IMR-90 (cell line): ENCODE measurements around the gene ITPR3. TPM values are rescaled to one million over a fixed set of nuclear protein-coding genes. Genes with fewer than 3 reads are reported as not detected.

ENCODE experiments used
- ATAC-seq: fragments of 200-7000 bp; cut with Tn5 transposase; 2 replicates; pipeline ENCODE4 v1.9.1; 2020; ENCODE audit warnings: low read depth, mild to moderate bottlenecking, moderate library complexity
- BruUV-seq: library from RNA; stranded (reverse); fragments of 400-500 nt; replicated peaks from 2 replicates; lab custom pipeline; 2021; lab: Mats Ljungman, UMichigan
- CTCF ChIA-PET: fragments of 300-600 bp; formaldehyde crosslinking; extraction: SDS; loops from one replicate; lab custom pipeline; 2021; ENCODE audit warnings: antibody characterized with exemption; lab: Yijun Ruan, JAX
- POLR2A ChIA-PET: fragments of 300-600 bp; sonication (Branson Sonifier 250); formaldehyde crosslinking; loops from one replicate; lab custom pipeline; 2022; ENCODE audit warnings: antibody characterized with exemption; ENCODE audit not compliant: unreplicated experiment; lab: Charles Lee
- DNase-seq: peaks from one replicate; pipeline ENCODE4 v3.0.0; 2013
- H2AFZ ChIP-seq: replicated peaks from 2 replicates; pipeline ENCODE3; 2013; ENCODE audit warnings: low read length, mild to moderate bottlenecking; ENCODE audit not compliant: poor library complexity
- H2AK5ac ChIP-seq: 2 replicates; pipeline ENCODE4 v1.6.1; 2013; ENCODE audit warnings: low read depth, low read length, inconsistent platforms
- H2AK9ac ChIP-seq: replicated peaks from 2 replicates; pipeline ENCODE3; 2013; ENCODE audit warnings: mild to moderate bottlenecking, low read depth, low read length, moderate library complexity; ENCODE audit not compliant: poor library complexity
- H2BK120ac ChIP-seq: 2 replicates; pipeline ENCODE4 v1.6.1; 2013; ENCODE audit warnings: low read depth, low read length, inconsistent platforms
- H2BK15ac ChIP-seq: 3 replicates; pipeline ENCODE4 v1.6.1; 2013; ENCODE audit warnings: low read depth, low read length, inconsistent platforms
- H2BK20ac ChIP-seq: 2 replicates; pipeline ENCODE4 v1.6.1; 2013; ENCODE audit warnings: low read depth, mild to moderate bottlenecking, inconsistent platforms, low read length, moderate library complexity
- H2BK5ac ChIP-seq: 2 replicates; pipeline ENCODE4 v1.6.1; 2013; ENCODE audit warnings: mild to moderate bottlenecking, low read depth, low read length, inconsistent platforms; ENCODE audit not compliant: poor library complexity, severe bottlenecking
- H3K14ac ChIP-seq: replicated peaks from 2 replicates; pipeline ENCODE4 v1.6.1; 2013; ENCODE audit warnings: low read depth, low read length, inconsistent platforms
- H3K18ac ChIP-seq: 2 replicates; pipeline ENCODE4 v1.6.1; 2013; ENCODE audit warnings: low read depth, low read length, control low read depth
- H3K23ac ChIP-seq: 2 replicates; pipeline ENCODE4 v1.6.1; 2013; ENCODE audit warnings: low read depth, low read length, inconsistent platforms
- H3K27ac ChIP-seq: 2 replicates; pipeline ENCODE4 v1.5.1; 2013; ENCODE audit warnings: mild to moderate bottlenecking, control low read depth, low read length; ENCODE audit not compliant: insufficient read depth
- H3K27me3 ChIP-seq: 2 replicates; pipeline ENCODE4 v1.6.1; 2013; ENCODE audit warnings: low read length; ENCODE audit not compliant: control insufficient read depth, insufficient read depth
- H3K36me3 ChIP-seq: 2 replicates; pipeline ENCODE4 v1.6.1; 2013; ENCODE audit warnings: low read length, mixed read lengths; ENCODE audit not compliant: control insufficient read depth, insufficient read depth
- H3K4ac ChIP-seq: 2 replicates; pipeline ENCODE4 v1.6.1; 2013; ENCODE audit warnings: low read depth, low read length, inconsistent platforms
- H3K4me1 ChIP-seq: 2 replicates; pipeline ENCODE4 v1.6.1; 2013; ENCODE audit warnings: low read length, mixed read lengths; ENCODE audit not compliant: control insufficient read depth, insufficient read depth
- H3K4me2 ChIP-seq: 2 replicates; pipeline ENCODE4 v1.6.1; 2013; ENCODE audit warnings: low read depth, mild to moderate bottlenecking, control low read depth, low read length, moderate library complexity
- H3K4me3 ChIP-seq: 2 replicates; pipeline ENCODE4 v1.5.1; 2013; ENCODE audit warnings: low read depth, mild to moderate bottlenecking, control low read depth, low read length, moderate library complexity; ENCODE audit not compliant: insufficient read depth
- H3K56ac ChIP-seq: 2 replicates; pipeline ENCODE4 v1.6.1; 2013; ENCODE audit warnings: low read length, inconsistent platforms; ENCODE audit not compliant: insufficient read depth; ENCODE audit errors: extremely low read depth
- H3K79me1 ChIP-seq, 2 experiments: 2 replicates each; pipeline ENCODE4 v1.6.1; 2013; ENCODE audit warnings: low read length in 2 of 2, inconsistent platforms in 1 of 2, low read depth in 1 of 2
- H3K9ac ChIP-seq: 2 replicates; pipeline ENCODE4 v1.6.1; 2013; ENCODE audit warnings: low read depth, low read length, control low read depth
- H3K9me1 ChIP-seq: 2 replicates; pipeline ENCODE4 v1.6.1; 2013; ENCODE audit warnings: low read length, inconsistent platforms; ENCODE audit not compliant: insufficient read depth
- H3K9me3 ChIP-seq: 2 replicates; pipeline ENCODE4 v1.6.1; 2013; ENCODE audit warnings: low read length; ENCODE audit not compliant: control insufficient read depth, insufficient read depth
- H4K20me1 ChIP-seq: 2 replicates; pipeline ENCODE4 v1.6.1; 2013; ENCODE audit warnings: low read length, inconsistent platforms; ENCODE audit not compliant: insufficient read depth
- H4K5ac ChIP-seq: 2 replicates; pipeline ENCODE4 v1.6.1; 2013; ENCODE audit warnings: mild to moderate bottlenecking, low read depth, low read length, control low read depth
- H4K8ac ChIP-seq, 2 experiments: 2 replicates each; pipeline ENCODE4 v1.6.1; 2013; ENCODE audit warnings: low read depth in 2 of 2, low read length in 2 of 2, control low read depth in 1 of 2, inconsistent platforms in 1 of 2
- H4K91ac ChIP-seq: 2 replicates; pipeline ENCODE4 v1.6.1; 2013; ENCODE audit warnings: low read depth, low read length, inconsistent platforms; ENCODE audit not compliant: insufficient read depth
- BHLHE40 ChIP-seq: fragments of 150-350 bp; IDR thresholded peaks from 2 replicates; pipeline ENCODE4 v1.6.1; 2016; ENCODE audit warnings: mild to moderate bottlenecking, low read depth, low read length
- CHD1 ChIP-seq: IDR thresholded peaks from 2 replicates; pipeline ENCODE4 v1.6.1; 2012; ENCODE audit warnings: low read depth, low read length, improper control_type of control experiment
- FOS ChIP-seq: fragments of 150-350 bp; IDR thresholded peaks from 2 replicates; pipeline ENCODE4 v1.6.1; 2016; ENCODE audit warnings: low read depth, low read length
- MAFK ChIP-seq: IDR thresholded peaks from 2 replicates; pipeline ENCODE4 v1.6.1; 2012; ENCODE audit warnings: low read depth, low read length, improper control_type of control experiment
- MXI1 ChIP-seq: IDR thresholded peaks from 2 replicates; pipeline ENCODE4 v1.6.1; 2012; ENCODE audit warnings: low read depth, mild to moderate bottlenecking, low read length, moderate library complexity, borderline replicate concordance
- NFE2L2 ChIP-seq: fragments of 150-350 bp; IDR thresholded peaks from 2 replicates; pipeline ENCODE4 v1.6.1; 2016; ENCODE audit warnings: low read depth, mild to moderate bottlenecking, low read length
- POLR2A ChIP-seq: IDR thresholded peaks from 2 replicates; pipeline ENCODE4 v1.6.1; 2012; ENCODE audit warnings: mild to moderate bottlenecking, low read depth, low read length
- RAD21 ChIP-seq: IDR thresholded peaks from 2 replicates; pipeline ENCODE4 v1.6.1; 2012; ENCODE audit warnings: low read length, improper control_type of control experiment
- RCOR1 ChIP-seq: IDR thresholded peaks from 2 replicates; pipeline ENCODE4 v1.6.1; 2012; ENCODE audit warnings: mild to moderate bottlenecking, low read length, improper control_type of control experiment; ENCODE audit not compliant: insufficient replicate concordance
- RFX5 ChIP-seq: IDR thresholded peaks from 2 replicates; pipeline ENCODE4 v1.8.0; 2012; ENCODE audit warnings: low read depth, mild to moderate bottlenecking, low read length, moderate library complexity
- SMC3 ChIP-seq: fragments of 150-350 bp; IDR thresholded peaks from 2 replicates; pipeline ENCODE4 v1.6.1; 2016; ENCODE audit warnings: low read depth, mild to moderate bottlenecking, antibody characterized with exemption, low read length, moderate library complexity
- whole genome bisulfite sequencing, 2 experiments: methylation state at CpG; one replicate each; pipeline versions ENCODE4 v1.1.5 to v1.1.7; 2013; ENCODE audit warnings: missing lambda C conversion rate in 2 of 2; ENCODE audit not compliant: insufficient read length in 1 of 2; ENCODE audit errors: extremely low coverage in 2 of 2; 5-methylcytosine and 5-hydroxymethylcytosine counted together
- dilution Hi-C: fragments of 300-500 bp; cut with HindIII; formaldehyde crosslinking; loops from one replicate; pipeline ENCODE4 v1.14.3; 2018; ENCODE audit warnings: low sequenced_read_pairs; ENCODE audit not compliant: unreplicated experiment
- in situ Hi-C: fragments of 300-500 bp; cut with MboI; formaldehyde crosslinking; loops from 3 replicates; pipeline ENCODE4 v1.14.3; 2019; ENCODE audit warnings: low sequenced_read_pairs, inconsistent platforms, mixed read lengths
- intact Hi-C: fragments of 100-400 bp; cut with micrococcal nuclease; formaldehyde crosslinking; loops from 2 replicates; pipeline ENCODE4 v1.10.0; 2022
- polyA plus RNA-seq, 3 experiments: library from polyadenylated mRNA; depleted of rRNA; stranded (reverse); fragments of >200 nt; gene quantifications; 2 replicates each; pipeline ENCODE4 v1.2.3, GENCODE V29; 2012; ENCODE audit warnings: low replicate concordance in 1 of 3
- total RNA-seq: library from RNA; depleted of rRNA; stranded (reverse); fragments of >200 nt; gene quantifications from 2 replicates; pipeline ENCODE4 v1.2.3, GENCODE V29; 2012
- TF ChIP-seq, protein P1 (sequence below): conservative IDR thresholded peaks from 2 replicates; pipeline ENCODE4 v1.5.1; 2012; ENCODE audit warnings: mild to moderate bottlenecking, low read depth, low read length, improper control_type of control experiment
- TF ChIP-seq, protein P2 (sequence below): fragments of 150-350 bp; IDR thresholded peaks from 2 replicates; pipeline ENCODE4 v1.6.1; 2016; ENCODE audit warnings: low read depth, mild to moderate bottlenecking, low read length, moderate library complexity, borderline replicate concordance
- TF ChIP-seq, protein P3 (sequence below): fragments of 150-350 bp; IDR thresholded peaks from 2 replicates; pipeline ENCODE4 v1.6.1; 2017; ENCODE audit warnings: mild to moderate bottlenecking, antibody characterized with exemption, low read length, low read depth

Gene ITPR3
- total and polyA plus RNA-seq, 2 of the 4 experiments (the other 2 are of a cell fraction) = 1.6 to 3.7 TPM

DNA sequence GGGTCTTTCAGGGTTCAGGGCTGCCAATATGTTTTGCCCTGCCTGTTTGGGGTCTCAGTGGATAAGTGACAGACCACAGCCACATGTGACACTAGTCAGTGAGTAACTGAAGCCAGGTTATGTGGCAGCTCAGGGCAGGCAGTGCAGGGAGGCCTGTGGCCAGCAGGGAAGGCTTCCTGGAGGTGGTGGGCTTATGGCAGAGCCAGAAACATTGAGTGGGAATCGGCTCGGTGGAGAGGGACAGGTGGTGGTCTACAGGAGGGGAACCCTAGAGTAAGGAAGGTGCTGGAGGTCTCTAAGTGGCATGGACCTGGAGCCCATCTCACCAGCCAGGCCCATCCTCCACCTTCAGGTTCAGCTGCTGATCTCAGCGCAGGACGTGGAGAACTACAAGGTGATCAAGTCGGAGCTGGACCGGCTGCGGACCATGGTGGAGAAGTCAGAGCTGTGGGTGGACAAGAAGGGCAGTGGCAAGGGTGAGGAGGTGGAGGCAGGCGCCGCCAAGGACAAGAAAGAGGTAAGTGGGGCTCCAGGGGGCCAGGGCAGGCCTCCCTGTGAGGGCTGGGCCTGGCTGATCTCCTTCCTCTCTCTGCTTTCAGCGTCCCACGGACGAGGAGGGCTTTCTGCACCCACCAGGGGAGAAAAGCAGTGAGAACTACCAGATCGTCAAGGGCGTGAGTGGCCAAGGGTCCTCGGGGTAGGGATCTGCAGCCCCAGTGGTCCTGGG lies 55.5 kb downstream of the ITPR3 start:
- Histone ChIP-seq H3K56ac (no peak overlapping the region), H4K5ac (no peak overlapping the region), H3K9ac (no peak overlapping the region), H3K4me2 (no peak overlapping the region), H2BK120ac (peak overlapping the region; percentile 7; the same call in 1 of the 2 replicates), H3K4me3 (no peak overlapping the region), H3K4me1 (peaks cover 21% of the 10 kb centered on the region), H3K27ac (no peak overlapping the region), H3K14ac (0 out of 2 replicates have a peak overlapping the region, but pooled peaks have one; percentile 45), H2BK5ac (no peak overlapping the region), H2BK15ac (no peak overlapping the region; the same call in 2 of the 3 replicates), H4K20me1 (no peaks in the 10 kb centered on the region), H2AFZ (peak overlapping the region; percentile 8), H4K91ac (0 out of 2 replicates have a peak overlapping the region, but pooled peaks have one; percentile 29), H3K9me3 (no peaks in the 10 kb centered on the region), H3K27me3 (no peaks in the 10 kb centered on the region), H3K36me3 (no peaks in the 10 kb centered on the region), H2AK5ac (peak overlapping the region; percentile 3; the same call in 1 of the 2 replicates), H3K23ac (no peak overlapping the region), H3K4ac (peak overlapping the region; percentile 1), H2BK20ac (no peak overlapping the region), H3K9me1 (peaks cover 21% of the 10 kb centered on the region), H3K79me1 (no peaks in the 10 kb centered on the region), H3K18ac (peak overlapping the region; percentile 27; the same call in 1 of the 2 replicates), H4K8ac (no peak overlapping the region; a peak in 1 of 4 replicates), H2AK9ac (peak overlapping the region; percentile 37)
- no peak for ATAC-seq
- in situ Hi-C loops (no loop called here), dilution Hi-C loops (no loop called here), intact Hi-C loops (loop anchor here (10.0 kb wide), 1 partner anchor 222 kb away; the partner anchor contains the start of gene ZBTB9)
- 80% methylated on average over 4 of the region's 15 CpGs; no CpG with 5 or more reads in 1 of the 2 experiments for WGBS, 2 experiments
- BruUV-seq = no TSS peak
- no peak for DNase-seq
- POLR2A ChIA-PET = no interaction called here
- CTCF ChIA-PET = interaction anchor here (1.2 kb wide), 1 partner anchor 35 kb away, joined by 3 read pairs; the partner anchor contains the start of gene UQCC2
- TF ChIP-seq, protein P1, sequence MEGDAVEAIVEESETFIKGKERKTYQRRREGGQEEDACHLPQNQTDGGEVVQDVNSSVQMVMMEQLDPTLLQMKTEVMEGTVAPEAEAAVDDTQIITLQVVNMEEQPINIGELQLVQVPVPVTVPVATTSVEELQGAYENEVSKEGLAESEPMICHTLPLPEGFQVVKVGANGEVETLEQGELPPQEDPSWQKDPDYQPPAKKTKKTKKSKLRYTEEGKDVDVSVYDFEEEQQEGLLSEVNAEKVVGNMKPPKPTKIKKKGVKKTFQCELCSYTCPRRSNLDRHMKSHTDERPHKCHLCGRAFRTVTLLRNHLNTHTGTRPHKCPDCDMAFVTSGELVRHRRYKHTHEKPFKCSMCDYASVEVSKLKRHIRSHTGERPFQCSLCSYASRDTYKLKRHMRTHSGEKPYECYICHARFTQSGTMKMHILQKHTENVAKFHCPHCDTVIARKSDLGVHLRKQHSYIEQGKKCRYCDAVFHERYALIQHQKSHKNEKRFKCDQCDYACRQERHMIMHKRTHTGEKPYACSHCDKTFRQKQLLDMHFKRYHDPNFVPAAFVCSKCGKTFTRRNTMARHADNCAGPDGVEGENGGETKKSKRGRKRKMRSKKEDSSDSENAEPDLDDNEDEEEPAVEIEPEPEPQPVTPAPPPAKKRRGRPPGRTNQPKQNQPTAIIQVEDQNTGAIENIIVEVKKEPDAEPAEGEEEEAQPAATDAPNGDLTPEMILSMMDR = no peak
- TF ChIP-seq RAD21 (no peak), POLR2A (no peak), NFE2L2 (no peak), CHD1 (no peak), MAFK (no peak), RFX5 (no peak), FOS (no peak), RCOR1 (no peak), MXI1 (no peak), BHLHE40 (no peak), SMC3 (no peak)
- TF ChIP-seq, protein P2, sequence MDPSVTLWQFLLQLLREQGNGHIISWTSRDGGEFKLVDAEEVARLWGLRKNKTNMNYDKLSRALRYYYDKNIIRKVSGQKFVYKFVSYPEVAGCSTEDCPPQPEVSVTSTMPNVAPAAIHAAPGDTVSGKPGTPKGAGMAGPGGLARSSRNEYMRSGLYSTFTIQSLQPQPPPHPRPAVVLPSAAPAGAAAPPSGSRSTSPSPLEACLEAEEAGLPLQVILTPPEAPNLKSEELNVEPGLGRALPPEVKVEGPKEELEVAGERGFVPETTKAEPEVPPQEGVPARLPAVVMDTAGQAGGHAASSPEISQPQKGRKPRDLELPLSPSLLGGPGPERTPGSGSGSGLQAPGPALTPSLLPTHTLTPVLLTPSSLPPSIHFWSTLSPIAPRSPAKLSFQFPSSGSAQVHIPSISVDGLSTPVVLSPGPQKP = no peak
- TF ChIP-seq, protein P3, sequence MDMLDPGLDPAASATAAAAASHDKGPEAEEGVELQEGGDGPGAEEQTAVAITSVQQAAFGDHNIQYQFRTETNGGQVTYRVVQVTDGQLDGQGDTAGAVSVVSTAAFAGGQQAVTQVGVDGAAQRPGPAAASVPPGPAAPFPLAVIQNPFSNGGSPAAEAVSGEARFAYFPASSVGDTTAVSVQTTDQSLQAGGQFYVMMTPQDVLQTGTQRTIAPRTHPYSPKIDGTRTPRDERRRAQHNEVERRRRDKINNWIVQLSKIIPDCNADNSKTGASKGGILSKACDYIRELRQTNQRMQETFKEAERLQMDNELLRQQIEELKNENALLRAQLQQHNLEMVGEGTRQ = no peak
